NCI-H187 treated with DMSO at 0.1 percent for 48 hours (cell line): ENCODE measurements around the gene FN1.

Experiments
- DNase-seq: peaks from one replicate; lab custom pipeline; 2025; lab: John Stamatoyannopoulos, UW

Gene FN1

GRCh38 chr2:215441560-215442400 lies 5.9 kb upstream of the FN1 start:
- no peak for DNase-seq

GRCh38 chr2:215439980-215440512 lies 4.2 kb upstream of the FN1 start:
- DNase-seq = no peak

GRCh38 chr2:215439404-215439803 lies 3.5 kb upstream of the FN1 start:
- DNase-seq = no peak

GRCh38 chr2:215437614-215438013 lies 1.7 kb upstream of the FN1 start:
- DNase-seq = no peak

GRCh38 chr2:215436705-215437565 lies 1.1 kb upstream of the FN1 start:
- DNase-seq = no peak

- DNase-seq = no peak
Observed at GRCh38 chr2:215435280-215435869, 493 bp downstream of the FN1 start.

GRCh38 chr2:215434447-215435279 lies 1.2 kb downstream of the FN1 start:
- DNase-seq = no peak

- DNase-seq = no peak
Observed at GRCh38 chr2:215432759-215433594, 2.9 kb downstream of the FN1 start.

GRCh38 chr2:215431778-215432758 lies 3.8 kb downstream of the FN1 start:
- DNase-seq = no peak

- no peak for DNase-seq
Observed at GRCh38 chr2:215431290-215431689, 4.6 kb downstream of the FN1 start.

GRCh38 chr2:215430528-215431187 lies 5.2 kb downstream of the FN1 start:
- no peak for DNase-seq

- DNase-seq = no peak
Observed at GRCh38 chr2:215429424-215429823, 6.4 kb downstream of the FN1 start.

- no peak for DNase-seq
Observed at GRCh38 chr2:215428060-215428910, 7.6 kb downstream of the FN1 start.

GRCh38 chr2:215427585-215427984 lies 8.3 kb downstream of the FN1 start:
- no peak for DNase-seq

- DNase-seq = no peak
Observed at GRCh38 chr2:215425021-215425782, 10.7 kb downstream of the FN1 start.

GRCh38 chr2:215423928-215424540 lies 11.8 kb downstream of the FN1 start:
- no peak for DNase-seq

GRCh38 chr2:215423234-215423633 lies 12.6 kb downstream of the FN1 start:
- no peak for DNase-seq
